Adrenal gland (tissue), 12 donors: ENCODE data around the gene BCL2. TPM values are rescaled to one million over a fixed set of nuclear protein-coding genes. Genes with fewer than 3 reads are reported as not detected.

Experiments used
- DNase-seq, 7 donors: peaks; one replicate each; pipeline ENCODE4 v3.0.0-alpha.2; 2019 to 2020
- H3K27ac ChIP-seq, 5 donors: fragments of 200-600 bp; sonication (generic) in 4 of 5; 1 replicate in 3 of 5; 2 replicates in 2 of 5; pipeline versions ENCODE4 v1.5.1 to v1.8.0; 2016 to 2020; ENCODE audit warnings: mild to moderate bottlenecking in 1 of 5
- H3K27me3 ChIP-seq: fragments of 200-600 bp; 2 replicates; pipeline ENCODE4 v1.8.0; 2021
- H3K36me3 ChIP-seq, 2 donors: fragments of 200-600 bp; replicated peaks in 1 of 2; 1 replicate in 1 of 2; 2 replicates in 1 of 2; pipeline versions ENCODE4 v1.5.1 to v1.8.0; 2018 to 2022
- H3K4me1 ChIP-seq, 2 donors: fragments of 200-600 bp; replicated peaks in 1 of 2; 1 replicate in 1 of 2; 2 replicates in 1 of 2; pipeline versions ENCODE4 v1.5.1 to v1.8.0; 2018 to 2021
- H3K4me3 ChIP-seq, 4 donors: fragments of 200-600 bp; sonication (generic) in 3 of 4; one replicate each; pipeline ENCODE4 v1.5.1; 2016 to 2018
- H3K9me3 ChIP-seq, 3 donors: fragments of 200-600 bp; sonication (generic) in 1 of 3; replicated peaks in 1 of 3; 1 replicate in 2 of 3; 2 replicates in 1 of 3; pipeline versions ENCODE4 v1.5.1 to v1.8.0; 2016 to 2021
- CTCF ChIP-seq, 6 experiments: fragments of 450-650 bp in 4 of 6; fragments of 200-600 bp in 2 of 6; sonication (generic) in 1 of 6; IDR thresholded peaks; 1 replicate in 5 of 6; 2 replicates in 1 of 6; pipeline versions ENCODE4 v1.5.1 to v1.8.0; 2016 to 2021; ENCODE audit warnings: antibody characterized with exemption in 6 of 6, mild to moderate bottlenecking in 2 of 6, moderate library complexity in 1 of 6
- POLR2A ChIP-seq, 2 donors: fragments of 450-650 bp; IDR thresholded peaks; one replicate each; pipeline ENCODE4 v1.6.1; 2017; ENCODE audit warnings: antibody characterized with exemption in 2 of 2, mild to moderate bottlenecking in 2 of 2, moderate library complexity in 1 of 2
- WGBS, 4 donors: extraction: QIAGEN DNeasy Blood & Tissue Kit in 2 of 4; methylation state at CpG; one replicate each; pipeline versions ENCODE4 v1.1.5 to v1.1.7; 2013 to 2017; 5-methylcytosine and 5-hydroxymethylcytosine counted together
- intact Hi-C, 2 donors: fragments of 100-400 bp; cut with DNase I; formaldehyde crosslinking; loops; one replicate each; pipeline versions ENCODE4 v1.14.1 to v1.15.0; 2022 to 2023
- polyA plus RNA-seq, 3 donors: library from polyadenylated mRNA; stranded (reverse); fragments of 200-250 nt in 2 of 3; fragments of 350-450 nt in 1 of 3; fragmentation: Illumina TruSeq in 1 of 3; extraction: RNeasy Lipid Tissue Mini Kit (QIAGEN cat#74804) in 1 of 3; gene quantifications; one replicate each; pipeline ENCODE4 v1.2.3, GENCODE V29; 2013 to 2014
- total RNA-seq, 9 donors: library from RNA; depleted of rRNA in 4 of 9; stranded (reverse); fragments of >200 nt in 4 of 9; fragments of 120-200 nt in 1 of 9; fragmentation: NEBNext Ultra II Directional in 1 of 9; extraction: Animal tissue kit (Norgen Biotek cat#: 25700) in 1 of 9; gene quantifications; one replicate each; pipeline versions ENCODE4 v1.1.0 to v1.2.4, GENCODE V29; 2013 to 2023
- donor health status: healthy with polysubstance abuse.
- donor health status: Bipolar disorder and iron deficiency.
- donor health status: DM: yes; HTN: yes; CAD: no.
- donor health status: DM: no; HTN: no; CAD: no.
- donor health status: DM: no; HTN: no; CAD: no.
- donor health status: DM: yes; HTN: yes; CAD: no.

The BCL2 gene
- total and polyA plus RNA-seq, 12 donors: 0.85 to 7.7 (median 3.4) TPM

- H3K9me3 ChIP-seq: no peaks in the 10 kb centered on the region
- no peak overlapping the region for H3K4me3 ChIP-seq
- 84 to 99% (median 89%) methylated on average over 2 of the region's 2 CpGs for WGBS, 4 donors
- H3K27ac ChIP-seq: no peak overlapping the region
- H3K4me1 ChIP-seq: no peaks in the 10 kb centered on the region
- DNase-seq: no peak
- H3K36me3 ChIP-seq: no peaks in the 10 kb centered on the region
- H3K27me3 ChIP-seq: no peaks in the 10 kb centered on the region
- intact Hi-C loops: no loop called here
- TF ChIP-seq CTCF (IDR thresholded peaks at IDR 0.05) (no peak), POLR2A (IDR thresholded peaks at IDR 0.05) (no peak)
Measured at GRCh38 chr18:63189817-63190216, 129.8 kb downstream of the BCL2 start.

GRCh38 chr18:63189041-63189440 lies 130.5 kb downstream of the BCL2 start:
- H3K4me3 ChIP-seq: no peak overlapping the region
- H3K9me3 ChIP-seq: no peaks in the 10 kb centered on the region
- no peaks in the 10 kb centered on the region for H3K36me3 ChIP-seq
- TF ChIP-seq POLR2A (IDR thresholded peaks at IDR 0.05) (no peak), CTCF (IDR thresholded peaks at IDR 0.05) (no peak)
- no peak for DNase-seq
- H3K27me3 ChIP-seq: no peaks in the 10 kb centered on the region
- H3K4me1 ChIP-seq: no peaks in the 10 kb centered on the region
- 87 to 93% (median 88%) methylated on average over 2 of the region's 2 CpGs for WGBS, 4 donors
- intact Hi-C loops: no loop called here
- H3K27ac ChIP-seq: no peak overlapping the region

GRCh38 chr18:63187791-63188460 lies 131.6 kb downstream of the BCL2 start:
- WGBS, 4 donors: 81 to 90% (median 87%) methylated on average over 6 of the region's 6 CpGs
- Histone ChIP-seq H3K4me3 (no peak overlapping the region), H3K9me3 (no peaks in the 10 kb centered on the region), H3K27ac (no peak overlapping the region), H3K27me3 (no peaks in the 10 kb centered on the region), H3K4me1 (no peaks in the 10 kb centered on the region), H3K36me3 (no peaks in the 10 kb centered on the region)
- intact Hi-C loops: no loop called here
- TF ChIP-seq CTCF (IDR thresholded peaks at IDR 0.05) (no peak), POLR2A (IDR thresholded peaks at IDR 0.05) (no peak)
- no peak for DNase-seq

GRCh38 chr18:63187223-63187574 lies 132.4 kb downstream of the BCL2 start:
- Histone ChIP-seq H3K4me1 (no peaks in the 10 kb centered on the region), H3K27ac (no peak overlapping the region), H3K27me3 (no peaks in the 10 kb centered on the region), H3K9me3 (no peaks in the 10 kb centered on the region), H3K36me3 (no peaks in the 10 kb centered on the region), H3K4me3 (no peak overlapping the region)
- WGBS, 4 donors: 85 to 89% (median 86%) methylated on average over 2 of the region's 2 CpGs
- DNase-seq: no peak
- intact Hi-C loops: no loop called here
- no peak for TF ChIP-seq CTCF (IDR thresholded peaks at IDR 0.05)
- TF ChIP-seq POLR2A (IDR thresholded peaks at IDR 0.05): no peak
